HL-60 (cell line): Measurements from ENCODE around the gene RIPK3.

Experiments used
- CTCF ChIP-seq: IDR thresholded peaks from one replicate; pipeline ENCODE4 v1.5.1; 2011; ENCODE audit warnings: low read length, control low read depth, inconsistent platforms; ENCODE audit not compliant: insufficient read depth
- GABPA ChIP-seq: IDR thresholded peaks from 2 replicates; pipeline ENCODE4 v1.6.1; 2012; ENCODE audit warnings: low read depth
- POLR2AphosphoS5 ChIP-seq: IDR thresholded peaks from 2 replicates; pipeline ENCODE4 v1.6.1; 2012; ENCODE audit warnings: low read depth
- SPI1 ChIP-seq: IDR thresholded peaks from 2 replicates; pipeline ENCODE4 v1.6.1; 2012; ENCODE audit warnings: low read depth, mild to moderate bottlenecking, borderline replicate concordance

GRCh38 chr14:24360281-24360680, 20.5 kb upstream of the RIPK3 start:
- no peak for TF ChIP-seq CTCF
- no peak for TF ChIP-seq POLR2AphosphoS5
- TF ChIP-seq SPI1: no peak
- TF ChIP-seq GABPA: no peak
